Stimulated activated CD8-positive, alpha-beta memory T cell treated with anti-CD3 and anti-CD28 coated beads, Interleukin-7, amount 100 ng/mL, for 24 hours (primary cell): ENCODE measurements around the gene CMSS1.

ENCODE experiments used
- DNase-seq: peaks from one replicate; pipeline ENCODE4 v3.0.0-alpha.2; 2020; ENCODE audit warnings: low read depth

The CMSS1 gene

GRCh38 chr3:100057716-100058575 is 240.3 kb downstream of the CMSS1 start:
- DNase-seq, result no peak

- no peak for DNase-seq
Measured at GRCh38 chr3:100059472-100059871, 241.8 kb downstream of the CMSS1 start.

DNA sequence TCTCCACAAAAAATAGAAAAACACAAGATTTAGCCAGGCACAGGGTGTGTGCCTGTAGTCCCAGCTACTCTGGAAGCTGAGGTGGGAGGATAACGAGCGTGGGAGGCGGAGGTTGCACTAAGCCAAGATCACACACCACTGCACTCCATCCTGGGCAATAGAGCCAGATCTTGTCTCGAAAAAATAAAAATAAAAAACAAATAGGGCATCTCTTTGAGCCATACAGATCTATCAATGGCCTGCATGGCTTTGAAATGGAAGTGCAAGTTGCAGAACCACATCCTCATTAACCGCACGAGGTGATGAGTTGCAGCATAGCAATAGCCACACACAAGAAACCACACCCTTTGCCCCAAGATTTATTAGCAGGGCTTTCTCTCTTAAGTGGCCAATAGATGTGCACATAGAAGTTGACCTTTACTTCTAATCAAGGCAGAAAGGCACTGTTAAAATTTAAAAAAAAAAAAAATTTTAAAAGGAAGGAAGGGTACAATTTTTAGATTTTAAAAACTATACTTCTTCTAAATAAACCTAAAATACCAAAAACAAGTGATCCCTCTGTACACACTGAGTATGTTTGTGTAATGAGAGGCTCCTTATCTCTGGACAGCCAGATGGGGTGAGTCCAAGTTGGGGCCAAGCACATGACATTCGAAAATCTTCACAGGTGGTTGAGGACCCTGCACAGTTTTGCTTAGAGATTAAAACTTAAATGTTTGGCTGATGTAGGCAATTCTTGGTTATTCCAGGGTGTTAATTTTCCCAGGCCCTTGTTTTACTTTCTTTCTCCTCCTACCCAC is 243.2 kb downstream of the CMSS1 start:
- DNase-seq, result no peak

DNA sequence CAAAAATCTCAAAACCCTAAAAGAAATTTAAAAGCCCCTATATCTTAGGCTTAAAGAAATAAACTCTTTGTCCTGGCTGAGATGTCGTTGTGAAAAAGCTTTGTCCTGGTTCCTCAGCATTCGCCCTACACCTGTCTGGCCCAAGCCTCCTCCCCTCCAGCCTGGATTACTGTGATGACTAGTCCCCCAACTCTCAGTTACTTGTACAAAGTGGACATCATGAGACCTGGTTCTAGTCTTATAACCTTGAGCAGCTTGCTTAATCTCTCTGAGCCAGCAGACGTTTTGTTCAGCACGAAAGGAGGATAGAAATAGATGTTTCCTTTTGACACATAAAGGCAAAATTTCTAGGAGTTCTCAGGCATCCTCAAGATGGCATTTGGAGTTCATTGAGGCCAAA is 245.0 kb downstream of the CMSS1 start:
- DNase-seq, result no peak

DNA sequence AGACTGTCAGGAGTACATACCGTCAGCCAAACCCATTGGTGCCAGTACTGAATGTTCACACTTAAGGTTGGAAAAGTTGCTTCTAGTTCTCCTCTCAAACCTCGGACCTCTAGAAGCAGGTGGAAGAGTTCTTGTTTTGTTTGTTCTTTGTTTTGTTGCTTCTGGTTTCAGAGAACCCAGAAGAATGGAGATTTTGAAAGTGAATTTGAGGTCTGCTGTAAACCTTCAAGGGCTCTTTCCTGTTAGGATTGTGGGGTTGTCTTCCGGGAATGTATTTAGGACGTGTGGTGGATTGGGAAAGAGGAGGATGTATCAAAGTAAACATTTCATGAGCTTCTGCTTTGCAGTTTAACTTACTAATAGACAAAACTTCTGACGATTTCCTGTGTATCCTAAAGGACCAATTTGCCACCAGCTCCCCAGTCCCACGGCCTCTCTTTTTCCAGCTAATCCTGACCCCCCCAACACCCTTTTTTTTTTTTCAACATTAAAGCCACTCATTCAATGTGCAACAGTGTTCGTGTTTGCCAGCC is 246.3 kb downstream of the CMSS1 start:
- no peak for DNase-seq

- no peak for DNase-seq
Measured at GRCh38 chr3:100067589-100067988, 249.9 kb downstream of the CMSS1 start.

DNA sequence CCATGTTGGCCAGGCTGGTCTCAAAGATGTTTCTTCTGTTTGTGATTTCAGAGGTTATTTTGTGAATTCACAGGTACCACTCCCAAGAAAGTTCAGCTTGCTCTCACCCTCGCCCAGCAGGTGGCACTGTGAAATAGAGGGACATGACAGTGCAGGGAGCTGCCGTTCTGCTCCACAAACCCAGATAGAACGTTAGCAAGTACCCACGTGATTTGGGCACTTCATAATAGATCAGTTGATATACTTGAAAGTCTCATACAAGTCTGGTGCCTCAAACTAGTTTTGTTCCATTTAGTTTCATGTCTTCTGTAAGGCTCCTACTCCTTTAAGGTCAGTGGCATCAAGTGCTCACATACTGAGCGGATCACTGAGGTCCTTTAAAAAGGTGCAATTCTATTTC is 251.2 kb downstream of the CMSS1 start:
- DNase-seq, result peak; percentile 73

- DNase-seq, result no peak
Measured at GRCh38 chr3:100069472-100069871, 251.8 kb downstream of the CMSS1 start.

DNA sequence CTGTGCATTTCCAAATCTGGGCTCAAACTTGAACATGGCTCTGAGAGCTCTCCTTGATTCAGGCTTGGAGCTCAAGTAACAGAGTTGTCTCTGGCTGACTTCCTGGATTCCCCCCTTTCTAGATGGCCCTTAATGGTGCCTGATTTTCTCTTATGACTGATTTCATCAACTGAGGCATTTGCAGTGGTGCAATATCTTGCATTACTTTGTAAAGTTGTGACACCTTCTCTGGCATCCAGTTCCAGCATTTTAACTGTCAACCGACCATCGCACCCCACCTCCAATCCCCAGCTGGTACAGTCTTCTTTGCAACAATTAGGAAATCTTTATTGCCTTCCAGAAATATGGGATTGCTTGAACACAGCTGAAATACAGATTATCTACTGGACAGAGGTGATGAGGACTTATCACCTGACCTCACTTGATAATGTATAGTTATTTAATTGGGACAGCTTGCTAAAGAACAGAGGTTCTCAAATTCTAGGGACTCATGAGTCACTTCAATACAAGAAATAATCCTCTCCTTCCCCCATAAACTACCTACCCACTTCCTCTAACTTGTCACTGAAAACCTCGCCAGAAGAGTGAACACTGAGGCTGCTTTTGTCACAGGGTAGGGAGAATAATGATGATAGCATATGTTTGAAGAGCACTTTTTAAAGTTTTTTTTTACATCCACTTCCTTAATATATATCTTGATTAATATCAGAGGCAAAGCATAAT is 254.8 kb downstream of the CMSS1 start:
- DNase-seq, result no peak

DNA sequence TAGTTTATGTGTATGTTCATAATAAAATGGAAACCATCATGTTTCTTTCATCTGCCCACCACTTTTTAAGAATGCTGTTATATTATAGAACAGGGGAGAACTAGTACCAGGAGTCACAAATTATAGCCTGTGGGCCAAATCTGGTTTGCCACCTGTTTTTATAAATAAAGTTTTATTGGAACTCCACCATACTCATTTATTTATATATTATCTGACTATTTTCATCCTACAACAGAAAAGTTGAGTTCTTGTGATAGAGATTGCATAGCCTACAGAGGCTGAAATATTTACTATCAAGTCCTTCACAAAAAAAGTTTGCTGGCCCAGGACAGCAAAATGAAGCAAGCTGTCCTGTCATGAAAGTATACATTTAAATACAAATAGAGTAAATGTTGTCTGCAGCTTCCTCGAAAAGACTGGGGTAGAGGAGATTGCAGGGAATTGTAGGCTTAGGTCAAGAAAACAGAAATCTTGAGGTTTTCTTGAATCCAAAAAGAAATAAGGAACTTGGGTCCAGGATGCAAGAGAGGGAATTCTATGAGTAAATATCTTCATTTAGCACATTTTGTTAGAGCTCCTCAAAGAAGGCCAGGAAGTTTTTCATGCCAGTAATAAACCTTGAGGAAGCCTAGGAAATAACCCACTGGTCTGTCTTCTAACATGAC is 255.5 kb downstream of the CMSS1 start:
- DNase-seq, result no peak

DNA sequence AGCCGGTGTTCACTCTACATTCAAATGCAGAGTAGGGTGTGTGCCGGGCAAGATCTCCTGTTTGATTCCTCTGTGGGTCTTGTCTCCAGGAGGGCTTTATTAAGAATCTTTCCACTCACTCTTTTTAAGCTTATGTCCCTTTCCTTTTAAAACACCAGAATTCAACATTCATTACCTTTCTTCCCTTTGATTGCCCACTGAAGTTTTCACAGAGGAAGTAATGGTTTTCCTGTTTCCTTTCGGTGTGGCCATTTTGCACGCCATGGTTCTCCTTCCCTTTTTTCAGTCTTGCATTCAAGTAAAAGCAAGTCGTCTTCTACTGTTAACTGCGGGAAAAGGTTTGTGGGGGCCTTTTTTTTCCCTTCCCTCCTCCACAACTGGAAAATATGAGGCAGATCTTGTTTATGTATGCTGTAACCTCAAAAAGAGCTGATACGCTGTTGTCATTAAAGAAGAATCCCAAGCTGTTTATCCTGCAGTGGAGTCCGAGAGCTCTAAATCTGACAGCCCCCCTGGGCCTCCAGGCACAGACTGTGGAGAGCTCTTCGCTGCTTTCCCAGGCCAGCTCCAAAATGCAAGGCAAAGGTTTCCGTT is 256.1 kb downstream of the CMSS1 start:
- no peak for DNase-seq

DNA sequence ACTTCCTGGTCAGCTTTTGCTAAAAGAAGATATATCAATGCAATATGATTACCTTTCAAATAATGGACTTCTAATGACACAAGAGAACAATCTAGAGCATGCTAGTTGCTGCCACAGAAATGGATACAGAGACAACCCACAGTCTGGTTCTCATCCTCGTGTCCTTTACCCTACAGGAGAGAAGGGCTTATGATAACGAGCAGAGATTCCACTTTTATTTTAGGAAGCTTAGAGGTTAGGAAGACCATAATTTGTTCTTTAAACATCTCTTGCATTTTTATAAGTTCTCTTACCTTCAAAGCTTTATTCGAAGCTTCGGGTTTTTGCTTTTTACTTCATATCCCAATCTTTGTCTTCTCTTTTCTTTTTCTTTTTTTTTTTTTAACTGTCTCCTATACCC is 257.5 kb downstream of the CMSS1 start:
- DNase-seq, result no peak

- DNase-seq, result no peak
Measured at GRCh38 chr3:100075851-100076730, 258.4 kb downstream of the CMSS1 start.

DNA sequence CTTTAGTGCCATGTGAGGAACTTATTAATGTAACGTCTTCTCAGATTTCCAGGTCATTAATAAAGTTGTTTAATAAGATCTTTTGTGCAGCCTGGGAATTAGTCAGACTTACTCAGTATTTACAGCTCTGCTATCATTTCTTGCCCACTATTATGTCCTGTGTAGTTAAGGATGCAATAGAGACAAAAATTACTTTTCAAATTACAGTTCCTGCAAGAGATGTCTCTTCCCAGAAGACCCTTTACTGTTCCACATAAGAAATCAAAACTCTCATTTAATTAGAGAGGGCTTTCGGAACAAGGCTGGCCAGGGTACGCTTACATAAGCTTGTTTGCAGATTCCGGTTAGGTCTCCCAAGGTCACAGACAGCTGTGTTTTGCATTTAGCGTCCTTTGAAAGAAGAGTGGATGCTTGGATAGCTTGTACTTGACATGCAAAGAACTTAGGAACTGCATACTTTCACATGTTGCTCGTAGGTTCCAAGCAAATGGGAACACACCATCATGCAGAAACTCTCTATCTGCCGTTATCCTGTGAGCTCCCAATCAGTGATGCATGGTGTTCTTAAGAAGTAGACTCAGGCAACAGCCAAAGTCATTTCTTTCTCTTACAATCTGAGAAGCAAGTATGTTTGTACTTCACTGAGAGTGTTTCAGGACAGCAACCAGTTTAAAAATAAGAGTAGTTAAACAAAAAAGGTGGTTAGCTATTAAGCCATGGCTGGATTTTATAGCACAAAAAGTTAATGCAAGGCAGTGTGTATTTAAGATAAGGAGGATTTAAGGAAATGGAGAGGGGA is 259.3 kb downstream of the CMSS1 start:
- DNase-seq, result no peak

GRCh38 chr3:100079328-100079727 is 261.7 kb downstream of the CMSS1 start:
- DNase-seq, result no peak

DNA sequence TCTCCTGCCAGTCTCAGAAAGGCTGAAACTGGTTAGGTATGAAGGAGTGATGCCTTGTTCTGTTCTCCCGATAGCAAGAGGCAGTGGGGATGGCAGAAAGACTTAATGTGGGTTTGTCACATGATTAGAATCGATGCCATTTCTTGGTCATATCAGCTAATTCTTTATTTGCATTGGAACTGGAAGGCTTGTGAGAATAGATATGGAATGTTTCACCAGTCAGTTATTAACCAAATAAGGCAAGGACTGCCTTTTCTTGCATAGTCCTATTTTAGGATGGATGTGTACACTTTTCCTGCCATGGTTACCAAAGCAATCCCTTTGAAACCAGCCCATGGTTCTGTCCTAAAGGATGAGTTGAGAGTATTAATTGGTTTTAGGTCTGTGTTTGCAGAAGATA is 262.9 kb downstream of the CMSS1 start:
- no peak for DNase-seq

- no peak for DNase-seq
Measured at GRCh38 chr3:100081311-100081710, 263.6 kb downstream of the CMSS1 start.

GRCh38 chr3:100081986-100082692 is 264.5 kb downstream of the CMSS1 start:
- DNase-seq, result no peak

DNA sequence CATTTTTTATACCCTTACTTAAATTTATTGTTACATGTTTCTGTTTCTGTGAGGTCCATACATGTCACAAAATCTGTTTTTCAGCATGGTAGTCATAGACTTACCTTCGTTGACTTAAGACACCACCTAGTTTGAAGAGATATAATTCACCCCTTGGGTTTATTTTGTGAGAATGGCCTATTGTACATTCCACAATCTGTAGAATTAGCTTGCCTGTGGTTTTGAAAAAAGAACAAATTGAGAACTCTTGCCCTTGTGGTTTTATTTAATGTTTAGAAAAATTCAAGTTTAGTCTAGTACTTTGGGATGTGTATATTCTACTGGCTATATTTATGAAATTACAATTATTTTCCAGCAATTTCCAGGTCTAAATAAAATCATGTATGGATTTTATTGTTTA is 265.1 kb downstream of the CMSS1 start:
- DNase-seq, result no peak
